Upper lobe of right lung (tissue), 1 donor: ENCODE measurements around the gene OBSL1. TPM values are rescaled to one million over a fixed set of nuclear protein-coding genes. Genes with fewer than 3 reads are reported as not detected.

Experiments
- ATAC-seq: fragments of 200-7000 bp; cut with Tn5 transposase; one replicate; pipeline ENCODE4 v1.9.1; 2020; ENCODE audit warnings: mild to moderate bottlenecking, moderate library complexity
- DNase-seq: peaks from one replicate; pipeline ENCODE4 v3.0.0-alpha.2; 2020
- H3K27ac ChIP-seq: fragments of 200-600 bp; one replicate; pipeline ENCODE4 v1.8.0; 2022
- H3K27me3 ChIP-seq: fragments of 200-600 bp; one replicate; pipeline ENCODE4 v1.8.0; 2022; ENCODE audit warnings: mild to moderate bottlenecking
- H3K36me3 ChIP-seq: fragments of 200-600 bp; one replicate; pipeline ENCODE4 v1.8.0; 2022
- H3K4me1 ChIP-seq: fragments of 200-600 bp; one replicate; pipeline ENCODE4 v1.8.0; 2022
- H3K4me3 ChIP-seq: fragments of 200-600 bp; one replicate; pipeline ENCODE4 v1.8.0; 2022; ENCODE audit warnings: mild to moderate bottlenecking
- H3K9me3 ChIP-seq: fragments of 200-600 bp; one replicate; pipeline ENCODE4 v1.8.0; 2022
- intact Hi-C: fragments of 100-400 bp; cut with DNase I; formaldehyde crosslinking; loops from one replicate; pipeline ENCODE4 v1.11.0; 2022
- long read RNA-seq: library from polyadenylated mRNA; unstranded; transcript quantifications from one replicate; pipeline ENCODE4 v2.0.0, GENCODE V29; 2021
- total RNA-seq: library from RNA; stranded (reverse); fragmentation: NEBNext Ultra II Directional; extraction: Animal tissue kit (Norgen Biotek cat#: 25700); gene quantifications from one replicate; pipeline ENCODE4 v1.2.1, GENCODE V29; 2021
- TF ChIP-seq, protein P1 (sequence below): fragments of 200-600 bp; IDR thresholded peaks from one replicate; pipeline ENCODE4 v1.8.0; 2022; ENCODE audit warnings: antibody characterized with exemption
- donor health status: DM: no; HTN: yes; CAD: no; lungs with severe emphysema.

OBSL1 gene
- 72.8 TPM for total RNA-seq
- long read RNA-seq, full-length matches to known transcripts = 102 of 198 reads
- long read RNA-seq, partial matches to known transcripts = 58 of 198 reads
- long read RNA-seq, other reads (novel, unspliced or antisense) = 38 of 198 reads

DNA sequence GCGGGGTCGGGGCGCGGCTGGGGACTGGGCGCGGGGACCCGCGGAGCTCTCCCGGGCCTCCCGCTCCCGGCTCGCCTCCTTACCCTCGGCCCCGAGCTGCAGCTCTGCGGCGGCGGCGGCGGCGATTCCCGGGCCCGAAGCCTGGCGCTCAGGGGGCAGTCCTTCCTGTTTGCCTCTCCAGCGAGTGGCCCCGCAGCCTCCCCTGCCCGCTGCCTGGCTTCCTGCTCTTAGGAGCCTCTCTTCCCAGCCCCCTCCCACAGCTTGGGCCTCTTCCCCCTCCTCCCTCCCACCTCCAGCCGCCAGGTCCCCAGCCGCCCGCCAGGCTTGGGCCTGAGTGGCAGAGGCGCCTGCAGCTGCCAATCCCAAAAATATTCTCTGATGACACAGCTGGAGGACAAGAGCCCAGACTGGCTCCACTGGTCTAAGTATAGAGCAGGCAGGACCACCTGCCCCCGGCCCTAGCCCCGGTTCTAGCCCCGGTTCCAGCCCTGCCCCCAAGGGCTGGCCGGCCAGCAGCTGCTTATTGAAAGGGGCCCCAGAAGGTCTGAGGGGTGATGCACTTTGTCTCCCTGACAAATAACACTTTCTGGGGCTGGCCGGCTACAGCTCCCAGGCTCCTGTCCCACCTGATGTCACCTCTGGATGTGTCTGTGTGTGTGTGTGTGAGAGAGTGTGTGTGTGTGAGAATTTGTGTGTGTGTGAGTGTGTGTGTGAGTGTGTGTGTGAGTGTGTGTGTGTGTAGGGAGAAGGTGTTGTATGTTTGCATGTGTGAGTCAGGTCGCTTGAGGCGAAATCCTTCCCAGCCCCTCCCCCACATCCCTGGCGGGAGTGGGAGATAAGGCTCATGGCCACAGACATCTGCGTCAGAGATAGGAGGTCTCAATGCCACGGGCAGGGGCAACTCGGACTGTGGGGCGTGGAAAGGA, at the start of gene OBSL1:
TSS of gene OBSL1 (minus strand) at position 229 of the 926 bp plus-strand sequence. CDS start 307 bp downstream, outside the sequence.
- intact Hi-C loops = no loop called here
- H3K4me3 ChIP-seq = peak within 1 kb of the TSS; percentile 61
- peaks cover 7% of the 10 kb centered on the region for H3K36me3 ChIP-seq
- H3K27me3 ChIP-seq = no peaks in the 10 kb centered on the region
- peak within 1 kb of the TSS; percentile 80 for H3K27ac ChIP-seq
- no peaks in the 10 kb centered on the region for H3K9me3 ChIP-seq
- ATAC-seq = peak; percentile 80
- peaks cover 6% of the 10 kb centered on the region for H3K4me1 ChIP-seq
- TF ChIP-seq, protein P1, sequence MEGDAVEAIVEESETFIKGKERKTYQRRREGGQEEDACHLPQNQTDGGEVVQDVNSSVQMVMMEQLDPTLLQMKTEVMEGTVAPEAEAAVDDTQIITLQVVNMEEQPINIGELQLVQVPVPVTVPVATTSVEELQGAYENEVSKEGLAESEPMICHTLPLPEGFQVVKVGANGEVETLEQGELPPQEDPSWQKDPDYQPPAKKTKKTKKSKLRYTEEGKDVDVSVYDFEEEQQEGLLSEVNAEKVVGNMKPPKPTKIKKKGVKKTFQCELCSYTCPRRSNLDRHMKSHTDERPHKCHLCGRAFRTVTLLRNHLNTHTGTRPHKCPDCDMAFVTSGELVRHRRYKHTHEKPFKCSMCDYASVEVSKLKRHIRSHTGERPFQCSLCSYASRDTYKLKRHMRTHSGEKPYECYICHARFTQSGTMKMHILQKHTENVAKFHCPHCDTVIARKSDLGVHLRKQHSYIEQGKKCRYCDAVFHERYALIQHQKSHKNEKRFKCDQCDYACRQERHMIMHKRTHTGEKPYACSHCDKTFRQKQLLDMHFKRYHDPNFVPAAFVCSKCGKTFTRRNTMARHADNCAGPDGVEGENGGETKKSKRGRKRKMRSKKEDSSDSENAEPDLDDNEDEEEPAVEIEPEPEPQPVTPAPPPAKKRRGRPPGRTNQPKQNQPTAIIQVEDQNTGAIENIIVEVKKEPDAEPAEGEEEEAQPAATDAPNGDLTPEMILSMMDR = no peak
- peak; percentile 88 for DNase-seq

DNA sequence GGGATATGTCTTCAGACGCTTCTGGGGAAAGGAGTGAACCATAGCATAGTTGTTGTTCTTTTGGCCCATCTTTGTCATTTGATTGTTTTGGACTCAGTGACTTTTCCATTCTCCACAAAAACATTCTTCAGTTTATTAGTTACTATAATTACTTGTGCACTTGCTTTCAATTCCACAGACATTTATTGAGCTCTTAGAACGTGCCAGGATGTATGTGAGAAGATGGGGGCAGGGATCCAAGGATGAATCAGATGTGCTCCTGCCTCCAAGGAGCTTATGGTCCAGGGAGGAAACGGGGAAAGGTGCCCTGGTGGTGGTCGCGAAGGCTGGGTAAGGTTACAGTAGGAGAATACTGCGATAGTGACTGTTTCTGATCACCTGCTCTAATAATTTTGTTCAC, 49.2 kb upstream of the OBSL1 start:
- Histone ChIP-seq H3K4me1 (no peaks in the 10 kb centered on the region), H3K9me3 (no peaks in the 10 kb centered on the region), H3K27me3 (no peaks in the 10 kb centered on the region), H3K4me3 (no peak overlapping the region), H3K36me3 (peaks cover 9% of the 10 kb centered on the region), H3K27ac (no peak overlapping the region)
- TF ChIP-seq, protein P1 = no peak
- DNase-seq = no peak
- intact Hi-C loops = no loop called here
- no peak for ATAC-seq

DNA sequence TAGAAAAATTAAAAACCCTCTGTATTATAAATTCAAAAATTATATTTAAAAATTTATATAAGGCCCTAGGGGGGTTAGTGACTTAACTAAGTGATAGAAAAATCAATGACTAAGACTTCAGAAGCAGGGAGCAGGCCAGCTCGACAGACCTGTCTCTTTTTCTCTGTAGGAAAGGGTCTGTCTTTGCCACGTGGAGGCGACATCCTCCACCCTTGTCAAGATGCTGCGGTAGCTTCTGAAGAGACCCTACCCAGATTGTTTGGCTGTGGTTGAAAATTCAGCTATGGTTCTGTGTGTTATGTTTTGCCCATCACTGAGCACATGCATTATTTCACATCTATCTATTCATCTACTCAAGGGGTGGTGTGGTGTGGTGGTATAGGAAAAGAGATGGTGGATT, 47.9 kb upstream of the OBSL1 start:
- no peak overlapping the region for H3K27ac ChIP-seq
- no peak for DNase-seq
- H3K9me3 ChIP-seq = no peaks in the 10 kb centered on the region
- intact Hi-C loops = no loop called here
- H3K4me3 ChIP-seq = no peak overlapping the region
- no peaks in the 10 kb centered on the region for H3K4me1 ChIP-seq
- H3K27me3 ChIP-seq = no peaks in the 10 kb centered on the region
- TF ChIP-seq, protein P1 = no peak
- H3K36me3 ChIP-seq = peaks cover 20% of the 10 kb centered on the region
- ATAC-seq = no peak

DNA sequence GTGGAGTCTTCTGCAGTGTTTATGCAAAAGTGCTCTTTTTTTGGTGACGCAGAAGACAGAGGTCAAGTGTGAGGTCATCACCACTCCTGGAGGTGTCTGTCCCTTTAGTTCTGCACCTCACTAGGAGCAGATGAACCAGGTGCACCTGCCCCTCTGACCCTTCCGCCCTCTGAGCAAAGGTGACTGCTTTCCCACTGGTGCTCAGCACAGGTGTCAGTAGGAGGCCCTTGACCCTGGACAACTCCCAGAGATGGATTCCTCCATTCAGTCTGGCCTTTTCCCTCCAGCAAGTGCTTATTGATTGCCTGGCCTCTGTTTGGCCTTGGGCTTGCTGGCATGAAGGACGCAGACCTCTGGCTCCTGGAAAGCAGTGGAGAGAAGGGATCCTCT, 47.4 kb upstream of the OBSL1 start:
- Histone ChIP-seq H3K9me3 (no peaks in the 10 kb centered on the region), H3K27ac (no peak overlapping the region), H3K4me3 (no peak overlapping the region), H3K36me3 (peaks cover 21% of the 10 kb centered on the region), H3K27me3 (no peaks in the 10 kb centered on the region), H3K4me1 (no peaks in the 10 kb centered on the region)
- DNase-seq = no peak
- no peak for ATAC-seq
- intact Hi-C loops = no loop called here
- TF ChIP-seq, protein P1 = no peak

DNA sequence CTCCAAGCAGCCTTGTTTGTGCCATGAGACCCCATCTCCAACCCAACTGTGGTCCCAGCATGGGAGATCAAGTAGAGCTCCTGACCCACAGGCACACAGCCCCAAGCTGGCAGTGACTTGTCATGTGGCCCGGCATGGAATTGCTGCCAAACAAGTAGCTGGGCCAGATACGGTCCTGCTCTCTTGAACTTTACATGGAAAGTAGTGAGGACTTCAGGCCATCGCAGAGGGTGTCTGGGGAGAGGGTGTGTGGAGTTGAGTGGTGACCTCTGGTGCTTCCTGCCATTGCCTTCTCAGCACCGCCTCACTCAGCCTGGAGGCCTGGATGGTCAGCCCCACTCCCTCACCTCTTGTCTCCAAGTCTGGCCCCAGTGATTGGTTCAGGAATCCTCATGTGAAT, 45.2 kb upstream of the OBSL1 start:
- peaks cover 21% of the 10 kb centered on the region for H3K36me3 ChIP-seq
- no peak overlapping the region for H3K27ac ChIP-seq
- intact Hi-C loops = no loop called here
- H3K4me1 ChIP-seq = no peaks in the 10 kb centered on the region
- DNase-seq (no peak), ATAC-seq (no peak)
- TF ChIP-seq, protein P1 = no peak
- H3K4me3 ChIP-seq = no peak overlapping the region
- no peaks in the 10 kb centered on the region for H3K27me3 ChIP-seq
- no peaks in the 10 kb centered on the region for H3K9me3 ChIP-seq
